Stomach (tissue), 4 donors: ENCODE results near the gene ERC2.

Experiments
- EP300 ChIP-seq: sonication (generic); formaldehyde crosslinking; IDR thresholded peaks from one replicate; pipeline ENCODE4 v1.6.1; 2017; ENCODE audit warnings: antibody characterized with exemption
- TF ChIP-seq, protein P1 (sequence below), 7 experiments: fragments of 450-650 bp in 4 of 7; fragments of 200-600 bp in 3 of 7; sonication (generic) in 3 of 7; IDR thresholded peaks; one replicate each; pipeline ENCODE4 v1.5.1; 2016 to 2019; ENCODE audit warnings: antibody characterized with exemption in 7 of 7, control low read depth in 2 of 7, mild to moderate bottlenecking in 1 of 7

GRCh38 chr3:55514962-55515361, 953.3 kb downstream of the ERC2 start:
- TF ChIP-seq, protein P1, sequence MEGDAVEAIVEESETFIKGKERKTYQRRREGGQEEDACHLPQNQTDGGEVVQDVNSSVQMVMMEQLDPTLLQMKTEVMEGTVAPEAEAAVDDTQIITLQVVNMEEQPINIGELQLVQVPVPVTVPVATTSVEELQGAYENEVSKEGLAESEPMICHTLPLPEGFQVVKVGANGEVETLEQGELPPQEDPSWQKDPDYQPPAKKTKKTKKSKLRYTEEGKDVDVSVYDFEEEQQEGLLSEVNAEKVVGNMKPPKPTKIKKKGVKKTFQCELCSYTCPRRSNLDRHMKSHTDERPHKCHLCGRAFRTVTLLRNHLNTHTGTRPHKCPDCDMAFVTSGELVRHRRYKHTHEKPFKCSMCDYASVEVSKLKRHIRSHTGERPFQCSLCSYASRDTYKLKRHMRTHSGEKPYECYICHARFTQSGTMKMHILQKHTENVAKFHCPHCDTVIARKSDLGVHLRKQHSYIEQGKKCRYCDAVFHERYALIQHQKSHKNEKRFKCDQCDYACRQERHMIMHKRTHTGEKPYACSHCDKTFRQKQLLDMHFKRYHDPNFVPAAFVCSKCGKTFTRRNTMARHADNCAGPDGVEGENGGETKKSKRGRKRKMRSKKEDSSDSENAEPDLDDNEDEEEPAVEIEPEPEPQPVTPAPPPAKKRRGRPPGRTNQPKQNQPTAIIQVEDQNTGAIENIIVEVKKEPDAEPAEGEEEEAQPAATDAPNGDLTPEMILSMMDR (IDR thresholded peaks at IDR 0.05) = no peak
- TF ChIP-seq EP300 = no peak
